Stimulated activated CD8-positive, alpha-beta memory T cell treated with anti-CD3 and anti-CD28 coated beads, Interleukin-12 subunit alpha, Interleukin-12 subunit beta, amount 100 ng/mL, for 4 hours (primary cell): ENCODE results near the gene NCAPG.
"Not testable (repeated sequence)": the region's sequence is repeated elsewhere in the genome, so short reads cannot be mapped to it uniquely, and the experiment has no call there.

ENCODE experiments used
- DNase-seq: peaks from one replicate; pipeline ENCODE4 v3.0.0-alpha.2; 2020; ENCODE audit warnings: low read depth

The NCAPG gene

DNA sequence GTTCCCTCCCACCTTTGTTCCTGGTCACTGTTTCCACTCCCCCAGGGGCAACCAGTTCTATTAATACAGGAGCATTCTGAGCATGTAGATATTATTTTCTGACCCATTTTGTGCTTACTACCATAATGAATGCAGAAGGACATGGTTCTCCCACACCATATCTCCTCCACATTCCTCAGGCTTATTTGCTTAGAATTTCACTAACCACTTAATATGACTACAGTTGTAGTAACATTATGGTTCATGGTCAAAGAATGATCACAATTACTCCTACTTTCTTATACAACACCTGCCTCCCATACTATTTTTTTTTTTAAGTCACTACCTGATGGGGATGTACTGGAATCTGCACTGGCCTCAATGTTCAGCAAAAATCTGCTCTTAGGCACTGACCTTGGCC is 21.8 kb upstream of the NCAPG start:
- DNase-seq = no peak

GRCh38 chr4:17794730-17795129 is 16.0 kb upstream of the NCAPG start:
- DNase-seq = no peak

DNA sequence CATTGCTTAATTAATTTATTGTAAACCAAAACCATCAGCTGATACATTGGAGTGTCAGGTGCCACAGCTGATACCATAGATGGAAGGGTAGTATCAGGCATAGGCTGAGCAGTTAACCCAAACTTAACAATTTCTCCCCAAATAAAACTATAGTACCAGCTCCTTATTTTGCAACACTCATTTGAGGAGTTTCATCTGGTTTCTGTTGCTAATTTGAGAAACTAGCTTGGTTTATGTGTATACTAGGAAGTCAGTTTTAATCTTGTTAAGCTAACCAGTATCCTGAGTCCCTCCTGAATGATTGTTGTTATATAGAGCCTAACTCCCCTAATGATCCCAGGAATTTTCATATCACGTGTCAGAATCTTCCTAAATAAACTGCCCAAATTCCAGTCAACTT is 13.0 kb upstream of the NCAPG start:
- no peak for DNase-seq

- DNase-seq = no peak
Observed at GRCh38 chr4:17805580-17806155, 5.1 kb upstream of the NCAPG start.

- DNase-seq = no peak
Observed at GRCh38 chr4:17807446-17807845, 3.3 kb upstream of the NCAPG start.

- no peak for DNase-seq
Observed at GRCh38 chr4:17809667-17810066, 1.1 kb upstream of the NCAPG start.

GRCh38 chr4:17811078-17811603 is 362 bp downstream of the NCAPG start:
- DNase-seq = no peak

DNA sequence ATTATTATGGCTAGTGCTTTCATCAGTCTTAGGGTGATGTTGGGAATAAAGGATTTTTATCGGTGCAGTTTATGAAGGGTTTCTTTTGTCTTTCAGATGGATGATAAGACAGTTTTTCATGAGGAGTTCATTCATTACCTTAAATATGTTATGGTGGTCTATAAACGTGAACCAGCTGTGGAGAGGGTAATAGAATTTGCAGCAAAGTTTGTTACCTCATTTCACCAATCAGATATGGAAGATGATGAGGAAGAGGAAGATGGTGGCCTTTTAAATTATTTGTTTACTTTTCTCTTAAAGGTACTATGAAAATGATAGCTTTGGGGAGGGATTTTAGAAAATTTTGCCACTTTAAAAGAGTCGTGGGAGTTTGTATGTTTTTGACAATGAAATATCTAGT is 1.3 kb downstream of the NCAPG start:
- no peak for DNase-seq

DNA sequence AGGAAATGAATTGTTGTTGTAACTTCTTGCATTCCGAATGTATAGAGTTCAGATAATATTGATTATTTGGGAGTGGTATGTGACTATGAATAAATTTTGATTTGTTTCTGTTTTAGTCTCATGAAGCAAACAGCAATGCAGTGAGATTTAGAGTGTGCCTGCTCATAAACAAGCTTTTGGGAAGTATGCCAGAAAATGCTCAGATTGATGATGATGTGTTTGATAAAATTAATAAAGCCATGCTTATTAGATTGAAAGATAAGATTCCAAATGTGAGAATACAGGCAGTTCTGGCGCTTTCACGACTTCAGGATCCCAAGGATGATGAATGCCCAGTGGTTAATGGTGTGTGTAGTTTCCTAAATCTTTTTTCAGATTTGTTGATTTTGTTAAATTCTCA is 2.0 kb downstream of the NCAPG start:
- DNase-seq = no peak

DNA sequence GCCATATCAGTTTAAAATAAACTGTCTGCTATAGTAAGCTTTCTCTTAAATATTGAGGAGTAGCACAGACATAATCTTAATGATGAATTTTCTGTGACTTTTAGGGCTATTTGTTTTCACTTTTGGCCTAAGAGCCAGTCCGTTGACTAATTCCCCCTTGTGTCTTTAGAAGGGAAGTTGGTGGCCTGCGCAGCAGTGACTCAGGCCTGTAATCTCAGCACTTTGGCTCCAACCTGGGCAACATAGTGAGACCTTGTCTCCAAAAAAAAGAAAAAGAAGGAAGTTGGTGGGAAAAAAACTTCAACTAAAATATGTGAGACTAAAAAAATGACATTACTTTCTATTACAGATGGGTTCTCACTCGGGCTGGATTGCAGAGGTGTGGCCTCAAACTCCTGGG is 3.4 kb downstream of the NCAPG start:
- no peak for DNase-seq

- DNase-seq = no peak
Observed at GRCh38 chr4:17816142-17816541, 5.4 kb downstream of the NCAPG start.

DNA sequence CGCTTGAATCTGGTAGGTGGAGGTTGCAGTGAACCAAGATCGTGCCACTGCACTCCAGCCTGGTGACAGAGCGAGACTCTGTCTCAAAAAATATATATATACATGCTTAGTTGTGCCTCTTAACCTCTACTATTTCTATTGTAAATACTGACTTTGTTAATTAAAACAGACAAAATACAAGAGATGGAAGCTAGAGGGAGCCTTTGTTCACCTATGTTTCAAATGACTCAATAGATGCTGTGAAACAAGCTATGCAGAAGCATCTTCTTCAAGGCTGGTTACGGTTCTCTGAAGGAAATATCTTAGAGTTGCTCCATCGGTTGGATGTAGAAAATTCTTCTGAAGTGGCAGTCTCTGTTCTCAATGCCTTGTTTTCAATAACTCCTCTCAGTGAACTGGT is 6.2 kb downstream of the NCAPG start:
- no peak for DNase-seq

- DNase-seq = no peak
Observed at GRCh38 chr4:17823871-17824669, 13.3 kb downstream of the NCAPG start.

GRCh38 chr4:17846266-17846665 is 35.5 kb downstream of the NCAPG start:
- DNase-seq = no peak

GRCh38 chr4:17850295-17850694 is 39.5 kb downstream of the NCAPG start:
- DNase-seq = not testable (repeated sequence)

DNA sequence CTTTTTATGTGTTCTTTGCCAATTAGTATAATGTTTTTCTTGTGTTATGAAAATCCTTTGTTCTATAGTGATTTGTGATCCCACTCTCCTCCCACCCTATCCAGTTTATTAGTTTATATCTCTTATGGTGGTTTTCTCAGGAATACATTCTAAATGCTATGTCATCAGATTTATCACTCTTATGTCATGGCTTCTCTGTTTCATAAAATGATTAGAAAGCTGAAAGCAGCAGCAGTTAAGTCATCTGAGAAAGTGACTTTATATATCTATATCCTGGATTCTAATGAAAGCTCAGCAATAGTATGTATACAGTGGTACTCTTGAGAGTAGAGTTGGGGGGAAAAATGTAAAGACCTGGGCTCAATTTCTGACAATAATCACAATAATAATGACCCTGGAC is 41.2 kb downstream of the NCAPG start:
- DNase-seq = no peak

DNA sequence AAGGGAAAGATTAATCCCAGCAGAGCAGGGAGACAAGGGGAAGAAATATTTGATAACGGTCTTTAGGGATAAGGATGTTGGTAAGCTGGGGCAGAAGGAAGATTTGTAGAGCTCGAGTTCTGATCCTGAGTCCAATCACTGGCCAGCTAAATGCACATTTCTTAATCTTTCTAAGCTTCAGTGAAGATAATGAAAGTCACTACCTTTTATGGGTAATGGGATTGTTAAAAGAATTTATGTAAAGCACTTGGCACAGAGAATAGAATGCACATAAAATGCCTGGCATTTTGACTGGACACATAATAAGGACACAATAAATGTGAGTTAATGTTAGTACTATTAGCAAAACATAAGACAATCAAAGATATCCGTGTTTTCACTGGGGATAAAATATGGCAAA is 43.3 kb downstream of the NCAPG start:
- no peak for DNase-seq

DNA sequence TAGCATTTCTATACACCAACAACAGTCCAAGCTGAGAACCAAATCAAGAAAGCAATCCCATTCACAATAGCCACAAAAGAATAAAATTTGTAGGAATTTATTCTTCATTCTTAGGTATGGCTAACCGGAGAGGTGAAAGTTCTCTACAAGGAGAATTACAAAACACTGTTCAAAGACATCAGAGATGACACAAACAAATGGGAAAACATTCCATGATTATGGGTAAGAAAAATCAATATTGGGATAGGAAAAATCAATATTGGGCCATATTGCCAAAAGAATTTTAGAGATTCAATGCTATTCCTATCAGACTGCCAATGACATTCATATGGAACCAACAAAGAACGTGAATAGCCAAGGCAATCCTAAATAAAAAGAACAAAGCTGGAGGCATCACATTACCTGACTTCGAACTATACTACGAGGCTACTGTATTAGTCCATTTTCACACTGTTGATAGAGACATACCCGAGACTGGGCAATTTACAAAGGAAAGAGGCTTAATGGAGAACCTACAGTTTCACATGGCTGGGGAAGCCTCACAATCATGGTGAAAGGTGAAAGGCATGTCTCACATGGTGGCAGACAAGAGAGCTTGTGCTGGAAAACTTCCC is 49.1 kb downstream of the NCAPG start:
- no peak for DNase-seq

GRCh38 chr4:17861906-17862305 is 51.1 kb downstream of the NCAPG start:
- DNase-seq = not testable (repeated sequence)

DNA sequence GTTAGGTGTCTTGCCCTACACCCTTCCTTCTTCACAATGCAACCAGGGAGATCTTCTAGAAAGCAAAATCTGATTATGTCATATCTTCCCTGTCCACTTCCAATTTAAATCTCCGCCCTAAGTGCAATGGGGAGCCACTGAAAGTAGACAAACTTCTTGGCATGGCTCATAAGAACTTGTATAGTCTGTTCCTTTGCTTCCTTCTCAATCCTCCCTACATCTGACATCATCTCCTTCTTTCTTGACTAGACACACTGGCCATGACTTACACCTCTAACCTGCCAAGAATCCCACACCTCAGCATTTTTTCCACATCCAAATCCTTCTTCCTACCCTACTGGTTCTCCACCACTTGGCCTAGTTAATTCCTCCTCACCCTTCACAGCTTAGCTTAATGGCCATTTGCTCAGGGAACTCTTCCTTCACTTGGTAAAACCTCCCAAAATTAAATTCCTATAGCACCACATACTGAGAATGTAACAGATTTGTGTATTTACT is 55.1 kb downstream of the NCAPG start:
- no peak for DNase-seq

- no peak for DNase-seq
Observed at GRCh38 chr4:17866810-17867209, 56.0 kb downstream of the NCAPG start.

GRCh38 chr4:17867276-17867675 is 56.5 kb downstream of the NCAPG start:
- no peak for DNase-seq

DNA sequence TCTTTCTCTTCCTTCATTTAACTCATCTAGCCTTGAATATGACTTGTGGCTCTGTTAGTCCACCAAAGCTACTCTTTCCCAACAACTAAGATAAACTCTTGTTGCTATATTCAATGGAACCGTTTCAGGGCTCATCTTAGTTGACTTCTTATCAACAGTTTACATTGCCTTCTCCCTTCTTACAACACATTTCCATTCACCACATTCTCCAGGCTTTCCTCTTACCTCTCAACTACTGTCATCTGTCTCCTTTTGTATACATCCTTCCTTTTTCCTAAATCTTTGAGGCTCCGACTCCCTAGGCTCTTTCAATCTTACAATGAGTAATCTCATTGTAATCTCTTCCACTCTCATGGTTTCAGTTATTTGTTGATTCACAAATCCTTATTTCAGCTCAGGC is 58.5 kb downstream of the NCAPG start:
- DNase-seq = no peak
